Measurements from ENCODE around the gene RSPO3.
"Not testable (repeated sequence)": the region's sequence is repeated elsewhere in the genome, so short reads cannot be mapped to it uniquely, and the experiment has no call there.

RSPO3 gene

GRCh38 chr6:127118298-127119101, at the start of gene RSPO3:
Gene RSPO3, plus strand, starts transcription at chr6:127118671. Its CDS starts 522 bp downstream, at chr6:127119193.
- DNase-seq (ENCODE audit: low spot score): no peak

DNA sequence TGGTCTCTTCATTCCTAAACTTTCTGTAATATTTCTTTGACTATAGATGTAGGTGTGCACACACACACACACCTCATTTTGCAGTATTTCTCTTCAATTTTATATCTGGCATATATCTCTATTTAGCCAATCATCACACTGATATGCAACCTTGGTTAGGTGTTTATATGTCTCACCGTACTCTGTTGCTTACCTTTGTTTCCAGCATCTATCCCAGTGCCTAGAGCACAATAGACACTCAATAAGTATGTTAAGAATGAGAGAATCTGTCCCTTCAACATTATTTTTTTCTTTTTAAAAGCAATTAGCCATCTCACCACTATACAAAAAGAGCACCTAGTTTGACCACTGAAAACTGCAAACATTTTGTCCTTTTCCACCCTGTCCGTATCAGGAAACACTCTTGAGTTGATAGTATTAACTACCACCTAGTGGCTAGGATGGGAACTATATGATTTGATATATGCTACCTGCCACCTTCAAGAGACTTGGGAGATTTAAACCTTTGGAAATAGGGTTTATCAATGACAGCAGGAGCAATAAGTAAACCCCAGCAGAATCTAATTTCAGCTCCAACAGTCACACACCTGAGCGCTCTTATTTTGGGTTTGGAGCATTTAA, 48.7 kb upstream of the RSPO3 start:
- peak; percentile 9 for DNase-seq (ENCODE audit: low spot score)

GRCh38 chr6:127073222-127073621, 45.2 kb upstream of the RSPO3 start:
- DNase-seq (ENCODE audit: low spot score): no peak

DNA sequence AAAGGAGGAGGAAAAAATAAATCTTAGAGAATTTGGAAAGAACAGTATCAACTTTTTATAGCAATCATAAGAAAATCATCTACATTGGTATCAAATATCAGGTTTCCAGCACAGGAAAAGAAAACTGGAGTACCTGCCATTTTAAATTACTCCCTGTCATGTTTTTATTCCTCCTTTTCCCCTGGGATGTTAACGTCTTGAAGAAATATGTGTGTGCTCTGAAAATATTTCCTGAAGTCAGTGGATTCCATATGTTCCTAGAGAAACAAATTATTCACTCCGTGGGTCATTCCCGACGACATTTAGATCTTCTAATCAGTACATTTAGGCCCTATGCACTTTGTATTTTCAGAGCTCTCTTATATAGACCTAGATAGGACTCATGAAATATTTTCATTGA, 42.0 kb upstream of the RSPO3 start:
- no peak for DNase-seq (ENCODE audit: low spot score)

DNA sequence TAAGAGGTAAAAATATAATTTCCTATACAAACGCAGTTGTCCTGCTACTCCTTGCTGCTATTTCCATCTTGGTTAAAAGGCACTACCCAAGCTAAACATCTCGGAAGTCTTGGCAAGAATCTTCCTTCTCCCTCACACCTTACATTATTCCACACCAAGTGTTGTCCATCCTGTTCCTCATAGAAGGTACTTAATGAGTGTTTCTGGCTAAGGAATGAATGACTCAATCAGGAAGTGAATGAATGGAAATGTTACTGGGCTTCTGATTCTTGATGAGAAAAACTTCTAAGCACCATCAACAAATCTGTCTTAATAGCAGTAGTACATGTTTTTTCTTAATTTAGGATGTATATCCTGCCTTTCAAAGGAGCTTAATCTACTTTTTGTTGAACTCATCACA, 40.6 kb upstream of the RSPO3 start:
- DNase-seq (ENCODE audit: low spot score): no peak

- DNase-seq (ENCODE audit: low spot score): no peak
These were observed 39.8 kb upstream of the RSPO3 start for GRCh38 chr6:127078669-127079068.

GRCh38 chr6:127079681-127080080, 38.8 kb upstream of the RSPO3 start:
- DNase-seq (ENCODE audit: low spot score): no peak

DNA sequence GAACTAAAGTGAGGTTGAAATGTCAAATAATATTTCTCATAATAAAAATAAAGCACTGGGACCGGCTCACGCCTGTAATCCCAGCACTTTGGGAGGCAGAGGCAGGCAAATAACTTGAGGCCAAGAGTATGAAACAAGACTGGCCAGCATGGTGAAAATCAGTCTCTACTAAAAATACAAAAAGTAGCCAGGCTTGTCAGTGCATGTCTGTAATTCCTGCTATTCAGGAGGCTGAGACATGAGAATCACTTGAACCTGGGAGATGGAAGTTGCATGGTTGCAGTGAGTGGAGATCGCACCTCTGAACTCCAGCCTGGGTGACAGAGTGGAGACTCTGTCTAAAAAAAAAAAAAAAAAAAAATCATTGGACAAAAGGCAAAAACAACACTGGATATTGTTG, 38.4 kb upstream of the RSPO3 start:
- DNase-seq (ENCODE audit: low spot score): no peak

DNA sequence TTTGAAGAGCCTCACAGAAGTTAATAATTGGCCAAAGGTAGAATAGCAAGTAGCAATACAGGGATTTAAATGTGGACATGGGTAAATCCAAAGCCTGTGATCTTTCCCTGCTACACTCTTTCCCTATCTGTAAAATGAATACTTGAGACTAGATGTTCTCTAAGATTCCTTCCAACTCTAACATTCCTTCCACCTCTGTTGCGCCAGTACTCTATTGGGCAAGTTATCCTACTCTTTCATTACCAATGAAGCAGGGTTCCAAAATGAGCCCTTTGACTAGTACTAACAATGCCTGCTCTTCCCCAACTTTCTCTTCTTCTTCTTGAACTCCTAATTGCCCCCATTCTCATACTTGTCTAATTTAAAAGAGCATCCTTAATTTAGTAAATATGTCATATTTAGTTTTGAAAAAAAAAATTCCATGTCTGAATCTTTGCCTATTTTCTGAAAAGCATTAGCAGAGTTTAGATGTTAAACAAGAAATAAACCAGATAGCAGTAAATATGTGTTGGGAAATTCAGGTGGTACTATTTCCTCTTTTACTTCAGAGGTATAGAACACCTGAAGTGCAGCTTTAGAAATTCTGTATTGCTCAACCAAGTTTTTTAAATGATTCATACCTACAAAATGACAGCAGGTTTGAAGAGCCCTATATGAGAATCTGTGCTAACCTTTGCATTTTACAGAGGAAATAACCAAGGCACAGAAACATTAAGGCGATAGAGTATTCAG, 35.1 kb upstream of the RSPO3 start:
- no peak for DNase-seq (ENCODE audit: low spot score)

DNA sequence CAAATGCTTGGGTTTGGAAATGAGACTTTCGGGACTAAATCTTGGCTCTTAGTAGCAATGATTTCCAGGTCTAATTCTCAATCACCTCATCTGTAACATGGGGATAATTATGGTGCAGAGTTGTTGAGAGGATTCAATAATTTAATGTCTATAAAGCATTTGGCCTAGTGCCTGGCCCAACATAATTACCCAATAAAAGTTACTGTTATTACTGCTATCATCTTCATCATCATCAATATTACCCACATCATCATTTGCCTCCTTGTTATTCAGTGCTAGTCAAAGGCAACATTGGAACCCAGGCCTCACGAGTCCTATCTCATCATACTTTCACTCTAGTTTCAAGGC, 34.5 kb upstream of the RSPO3 start:
- DNase-seq (ENCODE audit: low spot score): no peak

DNA sequence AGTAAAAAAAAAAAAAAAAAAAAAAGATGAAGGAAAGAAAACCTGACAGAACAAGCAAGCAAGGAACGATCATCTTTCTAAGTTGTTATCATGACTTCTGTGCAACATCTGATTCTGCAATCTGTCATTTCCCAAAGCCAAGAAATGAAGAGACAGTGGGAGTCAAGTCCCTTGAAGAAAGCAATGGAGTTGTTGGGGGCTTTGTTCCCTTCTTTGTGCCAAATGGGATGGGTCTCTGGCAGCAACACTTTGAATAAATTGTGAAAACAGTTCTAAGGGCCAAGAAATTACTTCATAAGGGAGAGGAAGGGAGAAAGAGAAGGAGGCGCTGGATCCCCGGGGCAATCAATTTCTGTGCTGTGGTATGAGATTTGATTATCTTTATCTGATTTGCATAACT, 33.3 kb upstream of the RSPO3 start:
- DNase-seq (ENCODE audit: low spot score): no peak

- no peak for DNase-seq (ENCODE audit: low spot score)
These were observed 28.4 kb upstream of the RSPO3 start for GRCh38 chr6:127090051-127090450.

- DNase-seq (ENCODE audit: low spot score): no peak
These were observed 26.0 kb upstream of the RSPO3 start for GRCh38 chr6:127092466-127092865.

DNA sequence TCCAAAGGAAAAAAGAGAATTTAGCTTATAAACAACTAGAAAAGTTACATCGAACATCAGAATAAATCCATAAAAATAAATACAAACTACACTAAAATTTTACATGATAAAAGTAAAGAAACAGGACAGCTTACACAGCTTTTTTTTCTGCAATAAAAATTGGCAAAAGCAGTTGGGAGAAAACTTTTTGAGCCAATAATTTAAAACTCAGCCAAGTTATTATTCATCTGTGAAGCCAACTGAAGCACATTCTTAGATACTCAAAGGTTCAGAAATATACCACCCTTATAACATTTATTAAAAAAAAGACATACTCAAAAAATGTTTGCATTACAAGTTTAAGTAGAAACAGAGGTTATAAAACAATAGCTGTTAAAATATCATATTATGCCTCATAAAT, 23.7 kb upstream of the RSPO3 start:
- DNase-seq (ENCODE audit: low spot score): no peak

- no peak for DNase-seq (ENCODE audit: low spot score)
These were observed 22.3 kb upstream of the RSPO3 start for GRCh38 chr6:127096167-127096566.

GRCh38 chr6:127097442-127097841, 21.0 kb upstream of the RSPO3 start:
- not testable (repeated sequence) for DNase-seq (ENCODE audit: low spot score)

GRCh38 chr6:127100510-127101140, 17.8 kb upstream of the RSPO3 start:
- peak; percentile 13 for DNase-seq (ENCODE audit: low spot score)

- no peak for DNase-seq (ENCODE audit: low spot score)
These were observed 16.2 kb upstream of the RSPO3 start for GRCh38 chr6:127102299-127102698.

DNA sequence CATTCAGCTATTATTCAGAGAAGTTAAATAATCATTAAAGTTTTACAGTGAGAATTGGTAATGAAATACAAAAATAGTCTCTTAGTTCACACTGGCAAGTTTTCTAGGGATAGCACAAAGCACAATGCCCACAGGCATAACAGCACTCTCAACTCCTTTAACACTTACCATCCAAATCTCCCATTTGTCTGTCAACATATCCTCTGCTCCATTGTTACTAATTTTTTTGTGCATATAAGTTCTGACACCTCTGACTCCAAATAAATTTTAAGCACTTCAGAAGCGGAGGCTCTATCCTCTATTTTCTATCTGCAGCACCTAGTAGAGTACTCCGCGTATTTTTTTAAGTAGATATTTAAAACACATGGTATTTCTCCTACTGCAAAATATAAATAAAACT, 15.6 kb upstream of the RSPO3 start:
- no peak for DNase-seq (ENCODE audit: low spot score)

GRCh38 chr6:127103482-127103881, 15.0 kb upstream of the RSPO3 start:
- no peak for DNase-seq (ENCODE audit: low spot score)

DNA sequence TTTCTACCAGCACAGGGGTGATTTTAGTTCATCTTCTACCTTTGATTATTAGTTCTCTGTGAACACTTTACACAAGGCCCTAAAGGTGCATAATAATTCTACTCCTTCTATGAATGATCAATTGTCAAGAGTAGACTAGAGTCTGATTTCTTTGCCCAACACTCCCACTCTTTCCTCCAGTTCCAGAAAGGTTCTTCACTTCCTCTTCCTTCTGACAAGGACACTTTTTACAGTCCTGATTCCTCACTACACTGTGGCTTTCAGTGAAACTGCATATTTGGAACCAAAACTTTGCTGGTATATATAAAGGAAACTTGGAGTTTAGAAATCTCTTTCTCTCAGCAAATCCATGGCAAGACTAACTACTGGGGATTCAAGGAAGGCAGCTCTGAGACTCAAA, 10.6 kb upstream of the RSPO3 start:
- DNase-seq (ENCODE audit: low spot score): no peak

- no peak for DNase-seq (ENCODE audit: low spot score)
These were observed 7.8 kb upstream of the RSPO3 start for GRCh38 chr6:127110712-127111111.

DNA sequence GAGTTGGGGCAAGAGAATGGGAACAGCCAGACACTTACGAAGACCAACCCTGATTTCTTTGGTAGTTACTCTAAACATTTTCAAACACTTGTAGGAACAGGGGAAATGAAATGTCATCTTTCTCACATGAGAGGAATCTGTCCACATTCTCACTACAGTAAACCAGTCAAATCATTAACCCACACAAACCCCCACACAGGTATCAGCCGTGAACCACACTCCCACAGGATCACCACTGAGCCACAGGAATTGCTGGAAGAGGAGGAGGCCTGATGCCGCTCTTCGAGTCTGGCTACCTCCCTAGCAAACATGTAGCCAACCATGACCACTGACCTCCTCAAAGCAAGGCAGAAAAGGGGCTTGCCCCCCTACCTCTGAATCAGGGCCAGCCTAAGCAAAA, 6.9 kb upstream of the RSPO3 start:
- no peak for DNase-seq (ENCODE audit: low spot score)
